HepG2 (cell line): ENCODE results near the gene HEPACAM2. TPM values are rescaled to one million over a fixed set of nuclear protein-coding genes. Genes with fewer than 3 reads are reported as not detected.

Source experiments
- BCL3 ChIP-seq: sonication (generic); formaldehyde crosslinking; IDR thresholded peaks from 2 replicates; pipeline ENCODE4 v1.5.1; 2020; ENCODE audit warnings: mild to moderate bottlenecking, missing genetic modification reagents, moderate library complexity
- DR1 ChIP-seq: sonication (generic); formaldehyde crosslinking; IDR thresholded peaks from 2 replicates; pipeline ENCODE4 v1.8.0; 2021; ENCODE audit warnings: mild to moderate bottlenecking, missing genetic modification reagents, inconsistent platforms
- GTF2F1 ChIP-seq: fragments of 150-350 bp; IDR thresholded peaks from 2 replicates; pipeline ENCODE4 v1.6.1; 2014; ENCODE audit warnings: low read length
- KDM5A ChIP-seq: fragments of 200-600 bp; sonication (generic); IDR thresholded peaks from 2 replicates; pipeline ENCODE4 v1.7.0; 2018; ENCODE audit warnings: antibody characterized with exemption, mild to moderate bottlenecking, low read length, borderline replicate concordance
- MTA1 ChIP-seq: sonication (generic); formaldehyde crosslinking; IDR thresholded peaks from 2 replicates; pipeline ENCODE4 v1.4.0; 2020; ENCODE audit warnings: missing genetic modification reagents, mild to moderate bottlenecking, borderline replicate concordance
- NFKB2 ChIP-seq: sonication (generic); formaldehyde crosslinking; IDR thresholded peaks from 2 replicates; pipeline ENCODE4 v1.4.0; 2020; ENCODE audit warnings: missing genetic modification reagents, borderline replicate concordance
- SSRP1 ChIP-seq: IDR thresholded peaks from 2 replicates; pipeline ENCODE4 v1.6.1; 2016; ENCODE audit warnings: control low read depth
- ZBED4 ChIP-seq: sonication (generic); formaldehyde crosslinking; IDR thresholded peaks from 2 replicates; pipeline ENCODE4 v1.4.0; 2020; ENCODE audit warnings: missing genetic modification reagents, borderline replicate concordance
- ZNF12 ChIP-seq: sonication (generic); formaldehyde crosslinking; IDR thresholded peaks from 2 replicates; pipeline ENCODE4 v1.5.0; 2020; ENCODE audit warnings: missing genetic modification reagents
- ZNF468 ChIP-seq: sonication (generic); formaldehyde crosslinking; IDR thresholded peaks from 2 replicates; pipeline ENCODE4 v1.8.0; 2022; ENCODE audit warnings: mild to moderate bottlenecking, moderate library complexity, missing genetic modification reagents
- ZNF619 ChIP-seq: sonication (generic); formaldehyde crosslinking; IDR thresholded peaks from 2 replicates; pipeline ENCODE4 v1.4.0; 2020; ENCODE audit warnings: mild to moderate bottlenecking, missing genetic modification reagents
- ZNF776 ChIP-seq: sonication (generic); formaldehyde crosslinking; IDR thresholded peaks from 2 replicates; pipeline ENCODE4 v1.4.0; 2020; ENCODE audit warnings: mild to moderate bottlenecking, missing genetic modification reagents
- polyA plus RNA-seq, 8 experiments: library from polyadenylated mRNA; depleted of rRNA in 3 of 8; stranded (reverse) in 7 of 8; unstranded in 1 of 8; fragments of >200 nt; fragmentation: Illumina TruSeq in 4 of 8; extraction: Trizol in 4 of 8; gene quantifications; 2 replicates each; pipeline versions ENCODE4 v1.2.1 to v1.2.3, GENCODE V29; 2011 to 2016; ENCODE audit warnings: low read depth in 4 of 8, missing spikeins in 1 of 8, mixed read lengths in 1 of 8; ENCODE audit not compliant: insufficient read depth in 1 of 8
- total RNA-seq, 5 experiments: library from RNA; depleted of rRNA; stranded (reverse); fragments of >200 nt; fragmentation: Illumina TruSeq; extraction: Trizol; gene quantifications; 2 replicates each; pipeline ENCODE4 v1.2.3, GENCODE V29; 2016; ENCODE audit warnings: low read depth in 1 of 5
- TF ChIP-seq, protein P1 (sequence below): sonication (generic); formaldehyde crosslinking; IDR thresholded peaks from 2 replicates; pipeline ENCODE4 v1.4.0; 2020; ENCODE audit warnings: missing genetic modification reagents
- TF ChIP-seq, protein P2 (sequence below): fragments of 450-650 bp; IDR thresholded peaks from 2 replicates; pipeline ENCODE4 v1.6.1; 2017; ENCODE audit warnings: mild to moderate bottlenecking
- TF ChIP-seq, protein P3 (sequence below): IDR thresholded peaks from 2 replicates; pipeline ENCODE4 v1.4.0; 2020; ENCODE audit warnings: mild to moderate bottlenecking, missing genetic modification reagents

Gene HEPACAM2
- total and polyA plus RNA-seq, 2 of the 13 experiments (the other 11 are each of a cell fraction or from before 2014, with no cell fraction given): not detected

- TF ChIP-seq BCL3 (CRISPR knock-in tag): no peak
- TF ChIP-seq GTF2F1: no peak
- TF ChIP-seq, protein P1, sequence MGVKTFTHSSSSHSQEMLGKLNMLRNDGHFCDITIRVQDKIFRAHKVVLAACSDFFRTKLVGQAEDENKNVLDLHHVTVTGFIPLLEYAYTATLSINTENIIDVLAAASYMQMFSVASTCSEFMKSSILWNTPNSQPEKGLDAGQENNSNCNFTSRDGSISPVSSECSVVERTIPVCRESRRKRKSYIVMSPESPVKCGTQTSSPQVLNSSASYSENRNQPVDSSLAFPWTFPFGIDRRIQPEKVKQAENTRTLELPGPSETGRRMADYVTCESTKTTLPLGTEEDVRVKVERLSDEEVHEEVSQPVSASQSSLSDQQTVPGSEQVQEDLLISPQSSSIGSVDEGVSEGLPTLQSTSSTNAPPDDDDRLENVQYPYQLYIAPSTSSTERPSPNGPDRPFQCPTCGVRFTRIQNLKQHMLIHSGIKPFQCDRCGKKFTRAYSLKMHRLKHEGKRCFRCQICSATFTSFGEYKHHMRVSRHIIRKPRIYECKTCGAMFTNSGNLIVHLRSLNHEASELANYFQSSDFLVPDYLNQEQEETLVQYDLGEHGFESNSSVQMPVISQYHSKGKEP: no peak
- no peak for TF ChIP-seq SSRP1 (CRISPR knock-in tag)
- TF ChIP-seq, protein P2, sequence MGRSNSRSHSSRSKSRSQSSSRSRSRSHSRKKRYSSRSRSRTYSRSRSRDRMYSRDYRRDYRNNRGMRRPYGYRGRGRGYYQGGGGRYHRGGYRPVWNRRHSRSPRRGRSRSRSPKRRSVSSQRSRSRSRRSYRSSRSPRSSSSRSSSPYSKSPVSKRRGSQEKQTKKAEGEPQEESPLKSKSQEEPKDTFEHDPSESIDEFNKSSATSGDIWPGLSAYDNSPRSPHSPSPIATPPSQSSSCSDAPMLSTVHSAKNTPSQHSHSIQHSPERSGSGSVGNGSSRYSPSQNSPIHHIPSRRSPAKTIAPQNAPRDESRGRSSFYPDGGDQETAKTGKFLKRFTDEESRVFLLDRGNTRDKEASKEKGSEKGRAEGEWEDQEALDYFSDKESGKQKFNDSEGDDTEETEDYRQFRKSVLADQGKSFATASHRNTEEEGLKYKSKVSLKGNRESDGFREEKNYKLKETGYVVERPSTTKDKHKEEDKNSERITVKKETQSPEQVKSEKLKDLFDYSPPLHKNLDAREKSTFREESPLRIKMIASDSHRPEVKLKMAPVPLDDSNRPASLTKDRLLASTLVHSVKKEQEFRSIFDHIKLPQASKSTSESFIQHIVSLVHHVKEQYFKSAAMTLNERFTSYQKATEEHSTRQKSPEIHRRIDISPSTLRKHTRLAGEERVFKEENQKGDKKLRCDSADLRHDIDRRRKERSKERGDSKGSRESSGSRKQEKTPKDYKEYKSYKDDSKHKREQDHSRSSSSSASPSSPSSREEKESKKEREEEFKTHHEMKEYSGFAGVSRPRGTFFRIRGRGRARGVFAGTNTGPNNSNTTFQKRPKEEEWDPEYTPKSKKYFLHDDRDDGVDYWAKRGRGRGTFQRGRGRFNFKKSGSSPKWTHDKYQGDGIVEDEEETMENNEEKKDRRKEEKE: no peak
- TF ChIP-seq NFKB2 (CRISPR knock-in tag): no peak
- TF ChIP-seq MTA1 (CRISPR knock-in tag): no peak; the same call in 1 of the 2 replicates
- TF ChIP-seq DR1 (CRISPR knock-in tag): peak; percentile 79
- no peak for TF ChIP-seq ZBED4 (CRISPR knock-in tag)
- TF ChIP-seq ZNF468 (CRISPR knock-in tag): no peak
- TF ChIP-seq KDM5A: peak; percentile 99
- TF ChIP-seq ZNF776 (CRISPR knock-in tag): 0 out of 2 replicates have a peak, but pooled peaks have one; percentile 29
- TF ChIP-seq ZNF12 (CRISPR knock-in tag): no peak
- TF ChIP-seq, protein P3, sequence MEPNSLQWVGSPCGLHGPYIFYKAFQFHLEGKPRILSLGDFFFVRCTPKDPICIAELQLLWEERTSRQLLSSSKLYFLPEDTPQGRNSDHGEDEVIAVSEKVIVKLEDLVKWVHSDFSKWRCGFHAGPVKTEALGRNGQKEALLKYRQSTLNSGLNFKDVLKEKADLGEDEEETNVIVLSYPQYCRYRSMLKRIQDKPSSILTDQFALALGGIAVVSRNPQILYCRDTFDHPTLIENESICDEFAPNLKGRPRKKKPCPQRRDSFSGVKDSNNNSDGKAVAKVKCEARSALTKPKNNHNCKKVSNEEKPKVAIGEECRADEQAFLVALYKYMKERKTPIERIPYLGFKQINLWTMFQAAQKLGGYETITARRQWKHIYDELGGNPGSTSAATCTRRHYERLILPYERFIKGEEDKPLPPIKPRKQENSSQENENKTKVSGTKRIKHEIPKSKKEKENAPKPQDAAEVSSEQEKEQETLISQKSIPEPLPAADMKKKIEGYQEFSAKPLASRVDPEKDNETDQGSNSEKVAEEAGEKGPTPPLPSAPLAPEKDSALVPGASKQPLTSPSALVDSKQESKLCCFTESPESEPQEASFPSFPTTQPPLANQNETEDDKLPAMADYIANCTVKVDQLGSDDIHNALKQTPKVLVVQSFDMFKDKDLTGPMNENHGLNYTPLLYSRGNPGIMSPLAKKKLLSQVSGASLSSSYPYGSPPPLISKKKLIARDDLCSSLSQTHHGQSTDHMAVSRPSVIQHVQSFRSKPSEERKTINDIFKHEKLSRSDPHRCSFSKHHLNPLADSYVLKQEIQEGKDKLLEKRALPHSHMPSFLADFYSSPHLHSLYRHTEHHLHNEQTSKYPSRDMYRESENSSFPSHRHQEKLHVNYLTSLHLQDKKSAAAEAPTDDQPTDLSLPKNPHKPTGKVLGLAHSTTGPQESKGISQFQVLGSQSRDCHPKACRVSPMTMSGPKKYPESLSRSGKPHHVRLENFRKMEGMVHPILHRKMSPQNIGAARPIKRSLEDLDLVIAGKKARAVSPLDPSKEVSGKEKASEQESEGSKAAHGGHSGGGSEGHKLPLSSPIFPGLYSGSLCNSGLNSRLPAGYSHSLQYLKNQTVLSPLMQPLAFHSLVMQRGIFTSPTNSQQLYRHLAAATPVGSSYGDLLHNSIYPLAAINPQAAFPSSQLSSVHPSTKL (CRISPR knock-in tag): peak; percentile 57
- no peak for TF ChIP-seq ZNF619 (CRISPR knock-in tag)
These were observed 5.8 kb upstream of the HEPACAM2 start, which contains the start of gene VPS50 (continued) for GRCh38 chr7:93231799-93232672.
